Measurements from ENCODE around the gene CHN2. TPM values are rescaled to one million over a fixed set of nuclear protein-coding genes. Genes with fewer than 3 reads are reported as not detected.

CHN2 gene
- total and polyA plus RNA-seq, 10 donors: 4.2 to 52.0 (median 28.5) TPM

DNA sequence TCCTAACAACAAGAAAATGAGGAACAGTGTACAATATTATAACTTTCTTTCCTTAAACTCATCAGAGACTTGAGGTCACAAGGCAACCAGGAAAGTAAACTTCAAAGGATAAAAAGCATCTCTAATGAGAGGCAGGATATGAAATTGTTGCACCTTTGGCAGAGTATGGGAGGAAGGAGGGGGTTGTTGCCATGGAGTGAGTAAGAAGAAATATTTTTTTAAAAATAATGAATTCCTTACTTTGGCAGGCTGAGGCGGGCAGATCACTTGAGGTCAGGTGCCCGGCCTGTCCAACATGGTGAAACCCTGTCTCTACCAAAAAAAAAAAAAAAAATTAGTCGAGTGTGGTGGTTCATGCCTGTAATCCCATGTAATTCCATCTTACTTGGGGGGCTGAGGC, 21.1 kb upstream of the CHN2 start:
- Histone ChIP-seq H3K4me3 (no peak overlapping the region), H3K9me3 (no peaks in the 10 kb centered on the region), H3K4me1 (peaks cover under 1 to 10% (median 5%) of the 10 kb centered on the region in 6 donors), H3K27me3 (replicated peaks in 1 of 7) (no peaks in the 10 kb centered on the region), H3K27ac (no peak overlapping the region), H3K36me3 (no peaks in the 10 kb centered on the region)
- no peak for DNase-seq
- TF ChIP-seq POLR2AphosphoS5 (IDR thresholded peaks at IDR 0.05): no peak
- TF ChIP-seq, protein P1, sequence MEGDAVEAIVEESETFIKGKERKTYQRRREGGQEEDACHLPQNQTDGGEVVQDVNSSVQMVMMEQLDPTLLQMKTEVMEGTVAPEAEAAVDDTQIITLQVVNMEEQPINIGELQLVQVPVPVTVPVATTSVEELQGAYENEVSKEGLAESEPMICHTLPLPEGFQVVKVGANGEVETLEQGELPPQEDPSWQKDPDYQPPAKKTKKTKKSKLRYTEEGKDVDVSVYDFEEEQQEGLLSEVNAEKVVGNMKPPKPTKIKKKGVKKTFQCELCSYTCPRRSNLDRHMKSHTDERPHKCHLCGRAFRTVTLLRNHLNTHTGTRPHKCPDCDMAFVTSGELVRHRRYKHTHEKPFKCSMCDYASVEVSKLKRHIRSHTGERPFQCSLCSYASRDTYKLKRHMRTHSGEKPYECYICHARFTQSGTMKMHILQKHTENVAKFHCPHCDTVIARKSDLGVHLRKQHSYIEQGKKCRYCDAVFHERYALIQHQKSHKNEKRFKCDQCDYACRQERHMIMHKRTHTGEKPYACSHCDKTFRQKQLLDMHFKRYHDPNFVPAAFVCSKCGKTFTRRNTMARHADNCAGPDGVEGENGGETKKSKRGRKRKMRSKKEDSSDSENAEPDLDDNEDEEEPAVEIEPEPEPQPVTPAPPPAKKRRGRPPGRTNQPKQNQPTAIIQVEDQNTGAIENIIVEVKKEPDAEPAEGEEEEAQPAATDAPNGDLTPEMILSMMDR (IDR thresholded peaks at IDR 0.05 in 8 of 11, conservative IDR thresholded peaks at IDR 0.05 in 3 of 11): no peak
- TF ChIP-seq POLR2A (IDR thresholded peaks at IDR 0.05): no peak
- 89 to 93% (median 90%) methylated on average over 3 of the region's 3 CpGs for WGBS, 5 donors
- intact Hi-C loops (cut with DNase I; ENCODE audit: low total_unique reads): no loop called here

DNA sequence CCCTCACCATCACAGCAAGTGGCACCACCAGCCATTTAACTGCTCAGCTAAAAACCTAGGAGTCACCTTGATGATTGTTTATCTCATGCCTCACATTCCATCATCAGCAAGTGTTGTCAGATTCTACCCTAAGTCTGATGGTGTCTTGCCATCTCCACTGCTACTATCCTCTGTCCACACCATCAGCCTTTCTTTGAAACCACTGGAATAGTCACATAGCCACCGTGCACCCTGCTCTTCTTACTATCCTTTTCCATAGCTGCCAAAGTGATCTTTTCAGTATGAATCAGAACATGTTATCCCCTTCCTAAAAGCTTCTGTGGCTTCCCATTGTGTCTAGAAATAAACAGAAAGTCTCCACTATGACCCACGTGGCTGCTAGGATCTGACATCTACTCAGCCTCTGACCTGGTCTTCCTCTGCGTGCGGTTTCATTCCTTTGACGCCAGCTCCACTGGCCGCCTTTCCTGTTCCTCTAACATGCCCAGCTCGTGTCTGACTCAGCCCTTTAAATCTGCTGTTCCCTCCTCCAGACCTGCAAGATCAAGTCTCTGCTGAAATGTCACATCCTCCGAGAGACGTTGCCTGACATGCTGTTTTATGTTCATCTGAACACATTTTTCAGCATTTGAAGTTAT, 16.5 kb upstream of the CHN2 start:
- Histone ChIP-seq H3K27ac (peak overlapping the region; percentile 22 to 73 (median 57)), H3K36me3 (no peaks in the 10 kb centered on the region)
- intact Hi-C loops (cut with DNase I; ENCODE audit: low total_unique reads): no loop called here

DNA sequence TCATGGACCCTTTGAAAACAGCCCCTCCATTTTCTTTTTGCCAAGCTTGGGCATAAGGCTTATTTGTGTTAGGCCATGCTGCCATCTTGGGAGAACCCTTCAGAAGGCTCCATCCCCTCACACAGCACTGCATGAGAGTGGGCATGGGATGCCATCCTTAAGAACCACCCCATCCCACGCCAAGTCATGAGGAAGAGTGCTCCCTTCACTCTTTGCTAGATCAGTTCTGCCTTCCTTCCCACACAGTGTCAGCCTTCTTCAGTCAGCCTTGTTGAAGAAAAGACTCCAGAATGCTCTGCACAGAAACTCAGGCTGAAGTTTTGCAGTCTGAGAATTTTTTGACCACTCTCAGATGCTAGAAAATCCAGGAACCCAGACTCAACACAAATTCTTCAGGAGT, 15.5 kb upstream of the CHN2 start:
- H3K27me3 ChIP-seq (replicated peaks in 1 of 7): no peaks in the 10 kb centered on the region
- H3K27ac ChIP-seq: no peak overlapping the region
- TF ChIP-seq POLR2AphosphoS5 (IDR thresholded peaks at IDR 0.05) (no peak), POLR2A (IDR thresholded peaks at IDR 0.05) (no peak)
- TF ChIP-seq, protein P1 (IDR thresholded peaks at IDR 0.05 in 8 of 11, conservative IDR thresholded peaks at IDR 0.05 in 3 of 11): no peak
- WGBS, 5 donors: 0 to 87% (median 67%) methylated on average over 1 of the region's 1 CpG
- peaks cover 2 to 13% (median 5%) of the 10 kb centered on the region in 6 donors for H3K4me1 ChIP-seq
- no peaks in the 10 kb centered on the region for H3K9me3 ChIP-seq
- no peak overlapping the region for H3K4me3 ChIP-seq
- intact Hi-C loops (cut with DNase I; ENCODE audit: low total_unique reads): no loop called here
- no peak for DNase-seq
- H3K36me3 ChIP-seq: no peaks in the 10 kb centered on the region

More for the DNA sequence above, 16.5 kb upstream of the CHN2 start:
- no peaks in the 10 kb centered on the region for H3K9me3 ChIP-seq
- WGBS, 5 donors: 6 to 24% (median 17%) methylated on average over 9 of the region's 9 CpGs
- no peak overlapping the region for H3K4me3 ChIP-seq
- H3K27me3 ChIP-seq (replicated peaks in 1 of 7): no peaks in the 10 kb centered on the region
- H3K4me1 ChIP-seq: peaks cover 2 to 13% (median 5%) of the 10 kb centered on the region in 6 donors
- peak in 2 of 3 donors; percentile 65 to 85 for TF ChIP-seq POLR2AphosphoS5 (IDR thresholded peaks at IDR 0.05)
- TF ChIP-seq, protein P1 (IDR thresholded peaks at IDR 0.05 in 8 of 11, conservative IDR thresholded peaks at IDR 0.05 in 3 of 11): no peak
- DNase-seq: peak; percentile 77

DNA sequence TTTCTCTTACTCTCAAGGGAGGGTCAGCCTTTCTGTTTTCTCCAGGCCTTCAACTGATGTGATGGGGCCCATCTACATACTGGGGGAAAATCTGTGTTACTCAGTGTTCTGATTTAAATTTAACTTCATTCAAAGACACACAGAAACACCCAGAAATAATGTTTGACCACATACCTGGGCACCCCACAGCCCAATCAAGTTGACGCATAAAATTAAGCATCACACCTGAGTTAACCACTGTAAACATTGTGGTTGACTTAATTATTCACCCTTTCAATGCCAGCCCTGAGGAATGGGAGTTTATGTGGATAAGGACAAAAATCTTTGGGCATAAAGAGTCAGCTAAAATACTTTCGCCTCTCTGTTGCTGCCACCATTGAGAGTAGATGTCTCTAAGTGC, 10.0 kb upstream of the CHN2 start:
- Histone ChIP-seq H3K9me3 (no peaks in the 10 kb centered on the region), H3K36me3 (no peaks in the 10 kb centered on the region), H3K27me3 (replicated peaks in 1 of 7) (peaks cover 0 to 3% (median 0%) of the 10 kb centered on the region in 7 donors), H3K4me1 (peaks cover 0 to 4% (median 3%) of the 10 kb centered on the region in 6 donors), H3K27ac (no peak overlapping the region), H3K4me3 (no peak overlapping the region)
- TF ChIP-seq, protein P1 (IDR thresholded peaks at IDR 0.05 in 8 of 11, conservative IDR thresholded peaks at IDR 0.05 in 3 of 11): no peak
- TF ChIP-seq POLR2AphosphoS5 (IDR thresholded peaks at IDR 0.05) (no peak), POLR2A (IDR thresholded peaks at IDR 0.05) (no peak)
- WGBS, 5 donors: 84 to 97% (median 94%) methylated on average over 2 of the region's 2 CpGs
- intact Hi-C loops (cut with DNase I; ENCODE audit: low total_unique reads): no loop called here
- DNase-seq: no peak

Data from spleen (tissue), 11 donors.